GM12878 (cell line): ENCODE data around the gene IFNB1. TPM values are rescaled to one million over a fixed set of nuclear protein-coding genes. Genes with fewer than 3 reads are reported as not detected.

Source experiments
- ATAC-seq: fragments of 200-7000 bp; cut with Tn5 transposase; 3 replicates; pipeline ENCODE4 v1.9.1; 2020; ENCODE audit warnings: mild to moderate bottlenecking, moderate library complexity
- BruUV-seq: library from RNA; stranded (reverse); fragments of 400-500 nt; replicated peaks from 2 replicates; lab custom pipeline; 2021; lab: Mats Ljungman, UMichigan
- CTCF ChIA-PET: fragments of 300-600 bp; sonication (Branson Sonifier 250); formaldehyde crosslinking; extraction: SDS; loops from one replicate; lab custom pipeline; 2021; ENCODE audit warnings: inconsistent platforms; lab: Yijun Ruan, JAX
- POLR2A ChIA-PET: fragments of 350-600 bp; formaldehyde crosslinking; extraction: SDS; loops from one replicate; lab custom pipeline; 2021; ENCODE audit warnings: inconsistent platforms; lab: Charles Lee
- RAD21 ChIA-PET: fragments of 300-600 bp; sonication (Branson Sonifier 250); formaldehyde crosslinking; loops from one replicate; lab custom pipeline; 2023; ENCODE audit warnings: antibody characterized with exemption; ENCODE audit not compliant: unreplicated experiment; lab: Charles Lee
- SMC1A ChIA-PET: fragments of 300-600 bp; sonication (Branson Sonifier 250); formaldehyde crosslinking; loops from one replicate; lab custom pipeline; 2023; ENCODE audit not compliant: unreplicated experiment, uncharacterized antibody; lab: Charles Lee
- DNase-seq: peaks from one replicate; pipeline ENCODE4 v3.0.0-alpha.2; 2011; ENCODE audit warnings: low read depth, low spot score
- FAIRE-seq: peaks from 3 replicates; lab custom pipeline; 2011; peaks lifted over from hg19 to GRCh38; lab: Jason Lieb, UNC
- H2AFZ ChIP-seq: 2 replicates; pipeline ENCODE4 v1.6.0; 2011; ENCODE audit warnings: low read depth, low read length, control low read depth; ENCODE audit not compliant: control insufficient read depth
- H3K27ac ChIP-seq: 2 replicates; pipeline ENCODE4 v1.5.1; 2011; ENCODE audit warnings: control low read depth; ENCODE audit not compliant: control insufficient read depth, insufficient read depth
- H3K27me3 ChIP-seq, 2 experiments: replicated peaks in 1 of 2; 2 replicates each; pipeline versions ENCODE4 v1.6.0 to v1.6.1; 2011; ENCODE audit warnings: low read length in 1 of 2; ENCODE audit not compliant: control insufficient read depth in 2 of 2, insufficient read depth in 2 of 2
- H3K36me3 ChIP-seq, 2 experiments: 2 replicates each; pipeline ENCODE4 v1.5.1; 2011; ENCODE audit warnings: low read length in 1 of 2; ENCODE audit not compliant: control insufficient read depth in 2 of 2, insufficient read depth in 2 of 2
- H3K4me1 ChIP-seq: 2 replicates; pipeline ENCODE4 v1.6.1; 2011; ENCODE audit warnings: mild to moderate bottlenecking, low read length, moderate library complexity, mixed read lengths; ENCODE audit not compliant: control insufficient read depth, insufficient read depth
- H3K4me2 ChIP-seq: 2 replicates; pipeline ENCODE4 v1.6.0; 2011; ENCODE audit warnings: control low read depth; ENCODE audit not compliant: control insufficient read depth, insufficient read depth
- H3K4me3 ChIP-seq: fragments of 200-600 bp; sonication (generic); 2 replicates; pipeline ENCODE4 v1.5.1; 2016
- H3K79me2 ChIP-seq: 2 replicates; pipeline ENCODE4 v1.6.0; 2011; ENCODE audit warnings: low read length; ENCODE audit not compliant: control insufficient read depth, insufficient read depth
- H3K9ac ChIP-seq: 2 replicates; pipeline ENCODE4 v1.8.0; 2011; ENCODE audit warnings: low read length, control low read depth, mixed read lengths; ENCODE audit not compliant: control insufficient read depth, insufficient read depth
- H3K9me3 ChIP-seq: replicated peaks from 3 replicates; pipeline ENCODE4 v1.5.1; 2011; ENCODE audit warnings: mild to moderate bottlenecking, low read length; ENCODE audit not compliant: control insufficient read depth, insufficient read depth
- H4K20me1 ChIP-seq: 2 replicates; pipeline ENCODE4 v1.6.0; 2011; ENCODE audit not compliant: control insufficient read depth, insufficient read depth
- CUX1 ChIP-seq: IDR thresholded peaks from 2 replicates; pipeline ENCODE4 v1.6.1; 2012; ENCODE audit warnings: improper control_type of control experiment, low read depth, low read length; ENCODE audit not compliant: insufficient replicate concordance
- ESRRA ChIP-seq: IDR thresholded peaks from 2 replicates; pipeline ENCODE4 v1.6.1; 2012; ENCODE audit warnings: mild to moderate bottlenecking, low read length, improper control_type of control experiment
- FOXM1 ChIP-seq: IDR thresholded peaks from 2 replicates; pipeline ENCODE4 v1.6.1; 2012; ENCODE audit warnings: low read depth, mild to moderate bottlenecking, inconsistent platforms, low read length, moderate library complexity
- JUND ChIP-seq: IDR thresholded peaks from 2 replicates; pipeline ENCODE4 v1.6.1; 2012; ENCODE audit warnings: low read depth, mild to moderate bottlenecking, low read length, improper control_type of control experiment, moderate library complexity
- KDM1A ChIP-seq: fragments of 200-600 bp; sonication (generic); IDR thresholded peaks from 2 replicates; pipeline ENCODE4 v1.6.1; 2016; ENCODE audit warnings: borderline replicate concordance
- RCOR1 ChIP-seq: conservative IDR thresholded peaks from 2 replicates; pipeline ENCODE4 v1.6.1; 2012; ENCODE audit warnings: low read depth, low read length, improper control_type of control experiment
- SIX5 ChIP-seq: IDR thresholded peaks from 2 replicates; pipeline ENCODE4 v1.6.1; 2011; ENCODE audit warnings: mild to moderate bottlenecking, low read depth, low read length, moderate library complexity; ENCODE audit not compliant: severe bottlenecking
- SMARCA5 ChIP-seq: fragments of 450-650 bp; IDR thresholded peaks from 2 replicates; pipeline ENCODE4 v1.6.1; 2017; ENCODE audit warnings: mild to moderate bottlenecking
- ZBTB4 ChIP-seq: fragments of 450-650 bp; formaldehyde crosslinking; IDR thresholded peaks from 2 replicates; pipeline ENCODE4 v1.4.0; 2022; ENCODE audit warnings: mild to moderate bottlenecking, moderate library complexity
- WGBS: methylation state at CpG from one replicate; pipeline ENCODE4 v1.1.6; 2016; ENCODE audit warnings: low lambda C conversion rate; ENCODE audit not compliant: insufficient replicate concordance, insufficient coverage; ENCODE audit errors: missing lambda C conversion rate; 5-methylcytosine and 5-hydroxymethylcytosine counted together
- in situ Hi-C: fragments of 300-500 bp; cut with MboI; formaldehyde crosslinking; loops from 9 replicates; pipeline ENCODE4 v1.14.3; 2018; ENCODE audit warnings: mixed read lengths
- intact Hi-C: fragments of 100-400 bp; cut with micrococcal nuclease; formaldehyde crosslinking; loops from one replicate; pipeline ENCODE4 v1.14.2; 2022; ENCODE audit not compliant: unreplicated experiment
- polyA plus RNA-seq, 11 experiments: library from polyadenylated mRNA; depleted of rRNA in 4 of 11; unstranded in 6 of 11; stranded (reverse) in 5 of 11; fragments of >200 nt; fragmentation: Nextera tagmentation in 4 of 11; fragmentation: Illumina TruSeq in 1 of 11; extraction: Ambion mirVana in 4 of 11; extraction: Trizol in 1 of 11; gene quantifications; 1 replicate in 1 of 11; 2 replicates in 10 of 11; pipeline versions ENCODE4 v1.2.1 to v1.2.3, GENCODE V29; 2011 to 2016; ENCODE audit warnings: inconsistent platforms in 2 of 11, missing spikeins in 2 of 11, low read depth in 1 of 11
- total RNA-seq, 4 experiments: library from RNA; depleted of rRNA in 3 of 4; stranded (reverse); fragments of >200 nt in 3 of 4; fragmentation: Illumina TruSeq in 1 of 4; extraction: Trizol in 1 of 4; gene quantifications; 2 replicates each; pipeline versions ENCODE4 v1.2.1 to v1.2.3, GENCODE V29; 2013 to 2021

The IFNB1 gene
- total and polyA plus RNA-seq, 10 of the 15 experiments (the other 5 are each of a cell fraction or from before 2014, with no cell fraction given), result 0.18 TPM; not detected in 9

GRCh38 chr9:21039302-21039701 lies 38.4 kb downstream of the IFNB1 start (continued):
- no peak for TF ChIP-seq CUX1
- no peak for TF ChIP-seq KDM1A
- TF ChIP-seq RCOR1, result no peak

- no peak for FAIRE-seq
- BruUV-seq, result no TSS peak
- Histone ChIP-seq H4K20me1 (no peaks in the 10 kb centered on the region), H3K4me3 (no peak overlapping the region), H2AFZ (no peak overlapping the region), H3K27ac (no peak overlapping the region), H3K4me1 (no peaks in the 10 kb centered on the region), H3K9me3 (no peaks in the 10 kb centered on the region), H3K79me2 (no peaks in the 10 kb centered on the region), H3K36me3 (no peaks in the 10 kb centered on the region), H3K4me2 (no peak overlapping the region), H3K27me3 (no peaks in the 10 kb centered on the region), H3K9ac (no peak overlapping the region)
- TF ChIP-seq SIX5 (no peak), ESRRA (no peak), ZBTB4 (CRISPR knock-in tag) (no peak), SMARCA5 (no peak), FOXM1 (no peak), JUND (no peak)
- WGBS, result 67% methylated on average over 2 of the region's 2 CpGs
- ChIA-PET CTCF (no interaction called here), POLR2A (no interaction called here), RAD21 (no interaction called here), SMC1A (interaction anchor here (1.3 kb wide), 1 partner anchor 10 kb away, joined by 3 read pairs; no protein-coding TSS in a partner anchor)
- ATAC-seq, result no peak
- in situ Hi-C loops (no loop called here), intact Hi-C loops (no loop called here)
- no peak for DNase-seq
Measured at GRCh38 chr9:21037278-21037677, 40.5 kb downstream of the IFNB1 start.
